Bronchial epithelial cell (primary cell): ENCODE data around the gene SERPINB12. TPM values are rescaled to one million over a fixed set of nuclear protein-coding genes. Genes with fewer than 3 reads are reported as not detected.
A peak's percentile ranks its signal among the peaks of the same experiment; 100 is the strongest.

ENCODE experiments used
- DNase-seq: peaks from one replicate; pipeline ENCODE4 v3.0.0-alpha.2; 2010; ENCODE audit warnings: low read depth
- FAIRE-seq: peaks from 2 replicates; lab custom pipeline; 2011; peaks lifted over from hg19 to GRCh38; lab: Jason Lieb, UNC
- H3K27me3 ChIP-seq: 2 replicates; pipeline ENCODE4 v1.5.1; 2011; ENCODE audit warnings: low read length; ENCODE audit not compliant: control insufficient read depth, insufficient read depth
- H3K36me3 ChIP-seq: 2 replicates; pipeline ENCODE4 v1.5.1; 2011; ENCODE audit warnings: low read length; ENCODE audit not compliant: control insufficient read depth, insufficient read depth
- H3K4me3 ChIP-seq: 2 replicates; pipeline ENCODE4 v1.5.1; 2011; ENCODE audit warnings: mild to moderate bottlenecking, low read depth, low read length, control low read depth
- total RNA-seq: library from RNA; depleted of rRNA; stranded (reverse); fragments of >200 nt; gene quantifications from 2 replicates; pipeline ENCODE4 v1.2.1, GENCODE V29; 2014
- TF ChIP-seq, protein P1 (sequence below): IDR thresholded peaks from 2 replicates; pipeline ENCODE4 v1.5.1; 2011; ENCODE audit warnings: mild to moderate bottlenecking, moderate library complexity, low read length, control low read depth, inconsistent platforms; ENCODE audit not compliant: insufficient read depth, severe bottlenecking

SERPINB12 gene
- total RNA-seq, 1 donor from 2014 or later: 0.53 TPM

DNA sequence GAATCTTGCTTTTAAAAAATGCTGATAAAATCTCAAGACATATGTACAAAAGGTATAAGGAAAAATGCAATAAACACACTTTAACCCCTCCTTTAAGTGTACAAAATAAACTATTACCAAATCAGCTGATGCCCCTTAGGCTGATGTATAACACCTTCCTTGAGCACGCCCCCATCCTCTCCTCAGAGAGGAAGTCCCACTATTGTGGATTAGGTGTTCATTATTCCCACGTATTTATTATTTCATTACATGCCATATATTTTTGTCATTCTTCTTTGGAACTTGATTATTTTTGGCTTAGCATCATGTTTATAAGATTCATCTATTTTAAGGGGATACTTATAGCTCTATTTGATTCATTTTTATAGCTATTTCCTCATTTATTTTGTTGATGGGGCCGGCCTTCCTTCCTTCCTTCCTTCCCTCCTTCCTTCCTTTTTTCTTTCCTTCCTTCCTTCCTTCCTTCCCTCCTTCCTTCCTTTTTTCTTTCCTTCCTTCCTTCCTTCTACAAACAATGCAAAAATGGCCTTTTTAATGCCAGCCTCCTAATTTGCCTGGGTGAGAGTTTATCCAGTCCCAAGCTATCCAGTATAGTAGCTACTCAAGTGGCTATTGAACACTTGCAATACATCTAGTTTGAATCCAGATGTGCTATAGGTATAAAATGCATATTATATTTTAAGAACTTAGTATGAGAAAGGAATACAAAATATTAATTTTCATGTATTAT is 49.0 kb downstream of the SERPINB12 start:
- no peaks in the 10 kb centered on the region for H3K27me3 ChIP-seq
- DNase-seq (no peak), FAIRE-seq (no peak)
- no peak overlapping the region for H3K4me3 ChIP-seq
- H3K36me3 ChIP-seq: peaks cover 4% of the 10 kb centered on the region
- TF ChIP-seq, protein P1, sequence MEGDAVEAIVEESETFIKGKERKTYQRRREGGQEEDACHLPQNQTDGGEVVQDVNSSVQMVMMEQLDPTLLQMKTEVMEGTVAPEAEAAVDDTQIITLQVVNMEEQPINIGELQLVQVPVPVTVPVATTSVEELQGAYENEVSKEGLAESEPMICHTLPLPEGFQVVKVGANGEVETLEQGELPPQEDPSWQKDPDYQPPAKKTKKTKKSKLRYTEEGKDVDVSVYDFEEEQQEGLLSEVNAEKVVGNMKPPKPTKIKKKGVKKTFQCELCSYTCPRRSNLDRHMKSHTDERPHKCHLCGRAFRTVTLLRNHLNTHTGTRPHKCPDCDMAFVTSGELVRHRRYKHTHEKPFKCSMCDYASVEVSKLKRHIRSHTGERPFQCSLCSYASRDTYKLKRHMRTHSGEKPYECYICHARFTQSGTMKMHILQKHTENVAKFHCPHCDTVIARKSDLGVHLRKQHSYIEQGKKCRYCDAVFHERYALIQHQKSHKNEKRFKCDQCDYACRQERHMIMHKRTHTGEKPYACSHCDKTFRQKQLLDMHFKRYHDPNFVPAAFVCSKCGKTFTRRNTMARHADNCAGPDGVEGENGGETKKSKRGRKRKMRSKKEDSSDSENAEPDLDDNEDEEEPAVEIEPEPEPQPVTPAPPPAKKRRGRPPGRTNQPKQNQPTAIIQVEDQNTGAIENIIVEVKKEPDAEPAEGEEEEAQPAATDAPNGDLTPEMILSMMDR: no peak

GRCh38 chr18:63591725-63592124 is 49.6 kb downstream of the SERPINB12 start:
- TF ChIP-seq, protein P1: no peak
- FAIRE-seq: no peak
- H3K4me3 ChIP-seq: no peak overlapping the region
- peak; percentile 45 for DNase-seq
- no peaks in the 10 kb centered on the region for H3K27me3 ChIP-seq
- peaks cover 4% of the 10 kb centered on the region for H3K36me3 ChIP-seq

DNA sequence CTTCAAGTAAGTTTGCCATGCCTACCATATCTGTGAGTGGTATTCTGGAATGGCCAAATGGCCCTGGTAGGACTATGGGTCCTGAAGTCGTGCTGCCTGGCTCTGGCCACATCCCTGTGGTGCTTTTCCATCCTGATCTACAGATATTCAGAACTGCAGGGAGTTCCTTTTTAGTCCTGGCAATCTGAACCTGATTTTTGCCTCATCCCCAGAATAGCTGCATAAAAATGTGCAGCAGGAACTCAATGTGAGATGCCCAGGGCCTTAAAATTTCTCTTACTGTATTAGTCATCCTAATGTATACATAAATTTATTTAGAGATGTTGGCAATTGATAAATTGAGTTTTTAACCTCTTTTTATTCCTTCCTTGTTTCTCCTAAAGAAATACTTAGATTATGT is 50.3 kb downstream of the SERPINB12 start:
- TF ChIP-seq, protein P1: no peak
- Histone ChIP-seq H3K27me3 (no peaks in the 10 kb centered on the region), H3K36me3 (peaks cover 5% of the 10 kb centered on the region), H3K4me3 (no peak overlapping the region)
- DNase-seq (no peak), FAIRE-seq (no peak)

- TF ChIP-seq, protein P1: no peak
- peak; percentile 62 for FAIRE-seq
These were observed 54.8 kb downstream of the SERPINB12 start for GRCh38 chr18:63596964-63597363.

DNA sequence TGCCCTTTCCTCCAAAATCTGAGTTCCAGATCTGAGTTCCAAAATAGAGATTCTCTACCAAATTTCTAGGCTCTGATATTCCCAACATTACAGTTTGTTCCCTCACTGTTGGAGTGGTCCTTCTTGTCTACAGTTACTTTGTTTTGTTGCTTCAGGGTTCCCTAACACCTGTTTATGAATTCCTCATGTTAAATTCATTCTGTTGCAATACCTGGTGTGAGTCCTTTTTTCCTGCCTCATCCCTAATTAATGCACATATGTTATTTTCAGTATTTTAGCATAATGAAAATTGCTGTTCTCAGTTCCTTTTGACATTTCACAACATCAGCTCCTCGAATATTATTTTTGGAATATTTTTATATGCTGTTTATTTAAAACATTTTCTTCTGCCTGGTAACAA is 61.2 kb downstream of the SERPINB12 start:
- Histone ChIP-seq H3K4me3 (no peak overlapping the region), H3K36me3 (no peaks in the 10 kb centered on the region), H3K27me3 (no peaks in the 10 kb centered on the region)
- DNase-seq (peak; percentile 48), FAIRE-seq (no peak)
- TF ChIP-seq, protein P1: no peak

More at GRCh38 chr18:63596964-63597363, 54.8 kb downstream of the SERPINB12 start:
- no peak overlapping the region for H3K4me3 ChIP-seq
- H3K27me3 ChIP-seq: no peaks in the 10 kb centered on the region
- no peak for DNase-seq
- H3K36me3 ChIP-seq: peaks cover 5% of the 10 kb centered on the region
